HepG2 (cell line): Measurements from ENCODE around the gene MLX. TPM values are rescaled to one million over a fixed set of nuclear protein-coding genes. Genes with fewer than 3 reads are reported as not detected.
A peak's percentile ranks its signal among the peaks of the same experiment; 100 is the strongest.

Experiments used
- ATAD3A ChIP-seq: sonication (generic); formaldehyde crosslinking; IDR thresholded peaks from 2 replicates; pipeline ENCODE4 v1.4.0; 2020; ENCODE audit warnings: missing genetic modification reagents
- ATRX ChIP-seq: sonication (generic); formaldehyde crosslinking; IDR thresholded peaks from 2 replicates; pipeline ENCODE4 v1.4.0; 2020; ENCODE audit warnings: missing genetic modification reagents, borderline replicate concordance
- BORCS8-MEF2B ChIP-seq: sonication (generic); formaldehyde crosslinking; IDR thresholded peaks from 2 replicates; pipeline ENCODE4 v1.8.0; 2022; ENCODE audit warnings: mild to moderate bottlenecking, missing genetic modification reagents
- CBX5 ChIP-seq: sonication (generic); formaldehyde crosslinking; IDR thresholded peaks from 2 replicates; pipeline ENCODE4 v1.4.0; 2020; ENCODE audit warnings: missing genetic modification reagents, borderline replicate concordance
- FIP1L1 ChIP-seq: fragments of 200-400 bp; formaldehyde crosslinking; IDR thresholded peaks from 2 replicates; pipeline ENCODE4 v1.6.1; 2018; ENCODE audit warnings: low read depth, mild to moderate bottlenecking, low read length, moderate library complexity, borderline replicate concordance; ENCODE audit not compliant: insufficient read depth
- HDAC6 ChIP-seq: fragments of 200-600 bp; sonication (generic); IDR thresholded peaks from 2 replicates; pipeline ENCODE4 v1.7.0; 2017; ENCODE audit warnings: mild to moderate bottlenecking, antibody characterized with exemption, low read length, low read depth
- HNRNPLL ChIP-seq: fragments of 200-400 bp; formaldehyde crosslinking; IDR thresholded peaks from 2 replicates; pipeline ENCODE4 v1.6.1; 2017; ENCODE audit warnings: mild to moderate bottlenecking, low read depth, low read length; ENCODE audit not compliant: poor library complexity, severe bottlenecking
- HNRNPUL1 ChIP-seq: fragments of 200-400 bp; formaldehyde crosslinking; IDR thresholded peaks from 2 replicates; pipeline ENCODE4 v1.6.1; 2017; ENCODE audit warnings: low read depth, mild to moderate bottlenecking, low read length, moderate library complexity
- JDP2 ChIP-seq: sonication (generic); formaldehyde crosslinking; IDR thresholded peaks from 2 replicates; pipeline ENCODE4 v1.8.1; 2022; ENCODE audit warnings: missing genetic modification reagents, borderline replicate concordance
- NAIF1 ChIP-seq: sonication (generic); formaldehyde crosslinking; IDR thresholded peaks from 2 replicates; pipeline ENCODE4 v1.5.0; 2020; ENCODE audit warnings: mild to moderate bottlenecking, missing genetic modification reagents, borderline replicate concordance
- RCOR2 ChIP-seq: IDR thresholded peaks from 2 replicates; pipeline ENCODE4 v1.6.1; 2016; ENCODE audit warnings: missing biosample characterization, missing genetic modification reagents
- RFXAP ChIP-seq: sonication (generic); formaldehyde crosslinking; IDR thresholded peaks from 2 replicates; pipeline ENCODE4 v1.4.0; 2020; ENCODE audit warnings: missing genetic modification reagents, borderline replicate concordance
- THRA ChIP-seq: sonication (generic); formaldehyde crosslinking; IDR thresholded peaks from 2 replicates; pipeline ENCODE4 v1.4.0; 2020; ENCODE audit warnings: missing genetic modification reagents, borderline replicate concordance
- ZFP37 ChIP-seq: sonication (generic); formaldehyde crosslinking; IDR thresholded peaks from 2 replicates; pipeline ENCODE4 v1.4.0; 2020; ENCODE audit warnings: missing genetic modification reagents, borderline replicate concordance
- ZNF10 ChIP-seq: sonication (generic); formaldehyde crosslinking; IDR thresholded peaks from 2 replicates; pipeline ENCODE4 v1.4.0; 2020; ENCODE audit warnings: mild to moderate bottlenecking, low read depth, missing genetic modification reagents, borderline replicate concordance
- ZNF260 ChIP-seq: sonication (generic); formaldehyde crosslinking; IDR thresholded peaks from 2 replicates; pipeline ENCODE4 v1.4.0; 2020; ENCODE audit warnings: missing genetic modification reagents, low read depth, mild to moderate bottlenecking, borderline replicate concordance
- ZNF383 ChIP-seq: sonication (generic); formaldehyde crosslinking; IDR thresholded peaks from 2 replicates; pipeline ENCODE4 v1.4.0; 2020; ENCODE audit warnings: missing genetic modification reagents, mild to moderate bottlenecking, borderline replicate concordance
- ZNF546 ChIP-seq: sonication (generic); formaldehyde crosslinking; conservative IDR thresholded peaks from 2 replicates; pipeline ENCODE4 v1.8.1; 2023; ENCODE audit warnings: mild to moderate bottlenecking, missing genetic modification reagents
- ZNF563 ChIP-seq: sonication (generic); formaldehyde crosslinking; IDR thresholded peaks from 2 replicates; pipeline ENCODE4 v1.8.0; 2022; ENCODE audit warnings: mild to moderate bottlenecking, moderate library complexity, missing genetic modification reagents
- ZNF724P ChIP-seq: sonication (generic); formaldehyde crosslinking; IDR thresholded peaks from 2 replicates; pipeline ENCODE4 v1.8.0; 2022; ENCODE audit warnings: missing genetic modification reagents, borderline replicate concordance
- ZSCAN21 ChIP-seq: sonication (generic); formaldehyde crosslinking; IDR thresholded peaks from 2 replicates; pipeline ENCODE4 v1.8.0; 2022; ENCODE audit warnings: mild to moderate bottlenecking, missing genetic modification reagents, moderate library complexity, borderline replicate concordance
- polyA plus RNA-seq, 8 experiments: library from polyadenylated mRNA; depleted of rRNA in 3 of 8; stranded (reverse) in 7 of 8; unstranded in 1 of 8; fragments of >200 nt; fragmentation: Illumina TruSeq in 4 of 8; extraction: Trizol in 4 of 8; gene quantifications; 2 replicates each; pipeline versions ENCODE4 v1.2.1 to v1.2.3, GENCODE V29; 2011 to 2016; ENCODE audit warnings: low read depth in 4 of 8, missing spikeins in 1 of 8, mixed read lengths in 1 of 8; ENCODE audit not compliant: insufficient read depth in 1 of 8
- total RNA-seq, 5 experiments: library from RNA; depleted of rRNA; stranded (reverse); fragments of >200 nt; fragmentation: Illumina TruSeq; extraction: Trizol; gene quantifications; 2 replicates each; pipeline ENCODE4 v1.2.3, GENCODE V29; 2016; ENCODE audit warnings: low read depth in 1 of 5
- TF ChIP-seq, protein P1 (sequence below): sonication (generic); formaldehyde crosslinking; IDR thresholded peaks from 2 replicates; pipeline ENCODE4 v1.4.0; 2020; ENCODE audit warnings: low read depth, missing genetic modification reagents
- TF ChIP-seq, protein P2 (sequence below): sonication (generic); formaldehyde crosslinking; IDR thresholded peaks from 2 replicates; pipeline ENCODE4 v1.8.0; 2023; ENCODE audit warnings: mild to moderate bottlenecking, missing genetic modification reagents

MLX gene
- total and polyA plus RNA-seq, 2 of the 13 experiments (the other 11 are each of a cell fraction or from before 2014, with no cell fraction given), result 38.9 to 74.4 TPM

- TF ChIP-seq, protein P1, sequence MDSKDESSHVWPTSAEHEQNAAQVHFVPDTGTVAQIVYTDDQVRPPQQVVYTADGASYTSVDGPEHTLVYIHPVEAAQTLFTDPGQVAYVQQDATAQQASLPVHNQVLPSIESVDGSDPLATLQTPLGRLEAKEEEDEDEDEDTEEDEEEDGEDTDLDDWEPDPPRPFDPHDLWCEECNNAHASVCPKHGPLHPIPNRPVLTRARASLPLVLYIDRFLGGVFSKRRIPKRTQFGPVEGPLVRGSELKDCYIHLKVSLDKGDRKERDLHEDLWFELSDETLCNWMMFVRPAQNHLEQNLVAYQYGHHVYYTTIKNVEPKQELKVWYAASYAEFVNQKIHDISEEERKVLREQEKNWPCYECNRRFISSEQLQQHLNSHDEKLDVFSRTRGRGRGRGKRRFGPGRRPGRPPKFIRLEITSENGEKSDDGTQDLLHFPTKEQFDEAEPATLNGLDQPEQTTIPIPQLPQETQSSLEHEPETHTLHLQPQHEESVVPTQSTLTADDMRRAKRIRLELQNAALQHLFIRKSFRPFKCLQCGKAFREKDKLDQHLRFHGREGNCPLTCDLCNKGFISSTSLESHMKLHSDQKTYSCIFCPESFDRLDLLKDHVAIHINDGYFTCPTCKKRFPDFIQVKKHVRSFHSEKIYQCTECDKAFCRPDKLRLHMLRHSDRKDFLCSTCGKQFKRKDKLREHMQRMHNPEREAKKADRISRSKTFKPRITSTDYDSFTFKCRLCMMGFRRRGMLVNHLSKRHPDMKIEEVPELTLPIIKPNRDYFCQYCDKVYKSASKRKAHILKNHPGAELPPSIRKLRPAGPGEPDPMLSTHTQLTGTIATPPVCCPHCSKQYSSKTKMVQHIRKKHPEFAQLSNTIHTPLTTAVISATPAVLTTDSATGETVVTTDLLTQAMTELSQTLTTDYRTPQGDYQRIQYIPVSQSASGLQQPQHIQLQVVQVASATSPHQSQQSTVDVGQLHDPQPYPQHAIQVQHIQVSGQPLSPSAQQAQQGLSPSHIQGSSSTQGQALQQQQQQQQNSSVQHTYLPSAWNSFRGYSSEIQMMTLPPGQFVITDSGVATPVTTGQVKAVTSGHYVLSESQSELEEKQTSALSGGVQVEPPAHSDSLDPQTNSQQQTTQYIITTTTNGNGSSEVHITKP (CRISPR knock-in tag), result no peak
- peak; percentile 76; the same call in 1 of the 2 replicates for TF ChIP-seq NAIF1
- peak; percentile 36; the same call in 1 of the 2 replicates for TF ChIP-seq THRA (CRISPR knock-in tag)
- no peak; the same call in 1 of the 2 replicates for TF ChIP-seq ZNF724P (CRISPR knock-in tag)
- no peak; the same call in 1 of the 2 replicates for TF ChIP-seq ZSCAN21
- TF ChIP-seq HNRNPLL, result peak; percentile 95
- TF ChIP-seq ZNF546 (CRISPR knock-in tag), result 0 out of 2 replicates have a peak, but pooled peaks have one; percentile 58
- peak; percentile 80; the same call in 1 of the 2 replicates for TF ChIP-seq ZFP37 (CRISPR knock-in tag)
- no peak for TF ChIP-seq ZNF260
- TF ChIP-seq HDAC6, result no peak
- TF ChIP-seq ATAD3A (CRISPR knock-in tag), result no peak
- no peak for TF ChIP-seq FIP1L1
- TF ChIP-seq CBX5, result peak; percentile 72; the same call in 1 of the 2 replicates
- TF ChIP-seq ZNF383 (CRISPR knock-in tag), result no peak
- TF ChIP-seq BORCS8-MEF2B (CRISPR knock-in tag), result peak; percentile 88
- TF ChIP-seq RCOR2 (CRISPR knock-in tag), result no peak
- TF ChIP-seq, protein P2, sequence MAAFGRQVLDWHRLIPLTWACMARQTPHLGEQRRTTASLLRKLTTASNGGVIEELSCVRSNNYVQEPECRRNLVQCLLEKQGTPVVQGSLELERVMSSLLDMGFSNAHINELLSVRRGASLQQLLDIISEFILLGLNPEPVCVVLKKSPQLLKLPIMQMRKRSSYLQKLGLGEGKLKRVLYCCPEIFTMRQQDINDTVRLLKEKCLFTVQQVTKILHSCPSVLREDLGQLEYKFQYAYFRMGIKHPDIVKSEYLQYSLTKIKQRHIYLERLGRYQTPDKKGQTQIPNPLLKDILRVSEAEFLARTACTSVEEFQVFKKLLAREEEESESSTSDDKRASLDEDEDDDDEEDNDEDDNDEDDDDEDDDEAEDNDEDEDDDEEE (CRISPR knock-in tag), result no peak
- TF ChIP-seq ZNF10 (CRISPR knock-in tag), result no peak
- peak; percentile 85 for TF ChIP-seq RFXAP (CRISPR knock-in tag)
- TF ChIP-seq ZNF563, result 0 out of 2 replicates have a peak, but pooled peaks have one; percentile 78
- no peak for TF ChIP-seq ATRX (CRISPR knock-in tag)
- TF ChIP-seq HNRNPUL1, result peak; percentile 57; the same call in 1 of the 2 replicates
- TF ChIP-seq JDP2, result no peak
Measured at GRCh38 chr17:42609182-42609813, 42.4 kb downstream of the MLX start, which contains the start of the genes RETREG3 and TUBG1 (continued).
